HepG2 (cell line): ENCODE measurements around the gene HHIPL1. TPM values are rescaled to one million over a fixed set of nuclear protein-coding genes. Genes with fewer than 3 reads are reported as not detected.

Source experiments
- ATAC-seq: fragments of 200-7000 bp; cut with Tn5 transposase; 3 replicates; pipeline ENCODE4 v1.9.1; 2020; ENCODE audit warnings: mild to moderate bottlenecking, moderate library complexity
- BruUV-seq: library from RNA; stranded (reverse); fragments of 400-500 nt; replicated peaks from 2 replicates; lab custom pipeline; 2021; lab: Mats Ljungman, UMichigan
- CTCF ChIA-PET: fragments of 300-600 bp; formaldehyde crosslinking; extraction: SDS; loops from one replicate; lab custom pipeline; 2021; ENCODE audit warnings: low total read pairs, inconsistent platforms, low intra/inter-chr PET ratio; lab: Yijun Ruan, JAX
- POLR2A ChIA-PET: fragments of 350-600 bp; sonication (Branson Sonifier 250); formaldehyde crosslinking; loops from one replicate; lab custom pipeline; 2020; ENCODE audit warnings: antibody characterized with exemption, inconsistent platforms; lab: Yijun Ruan, JAX
- DNase-seq: peaks from one replicate; pipeline ENCODE4 v3.0.0-alpha.2; 2015; ENCODE audit warnings: low spot score
- FAIRE-seq: peaks from 3 replicates; lab custom pipeline; 2011; peaks lifted over from hg19 to GRCh38; lab: Jason Lieb, UNC
- H2AFZ ChIP-seq: one replicate; pipeline ENCODE4 v1.6.1; 2011; ENCODE audit warnings: low read length, inconsistent platforms
- H3K27ac ChIP-seq: fragments of 300-600 bp; 3 replicates; pipeline ENCODE4 v1.8.0; 2011; ENCODE audit warnings: mixed run types, mild to moderate bottlenecking, mixed read lengths, low read length, inconsistent platforms; ENCODE audit not compliant: insufficient read depth; ENCODE audit errors: extremely low read length
- H3K27me3 ChIP-seq, 2 experiments: fragments of 200-600 bp in 1 of 2; 2 replicates in 1 of 2; 3 replicates in 1 of 2; pipeline versions ENCODE4 v1.6.0 to v1.8.0; 2011; ENCODE audit warnings: low read length in 2 of 2, mild to moderate bottlenecking in 2 of 2, moderate library complexity in 2 of 2, inconsistent platforms in 1 of 2; ENCODE audit not compliant: insufficient read depth in 2 of 2, control insufficient read depth in 1 of 2
- H3K36me3 ChIP-seq, 2 experiments: fragments of 200-600 bp in 1 of 2; replicated peaks in 1 of 2; 2 replicates in 1 of 2; 3 replicates in 1 of 2; pipeline versions ENCODE4 v1.5.1 to v1.8.0; 2011; ENCODE audit warnings: low read length in 2 of 2, inconsistent platforms in 1 of 2; ENCODE audit not compliant: insufficient read depth in 2 of 2, control insufficient read depth in 1 of 2
- H3K4me1 ChIP-seq: 2 replicates; pipeline ENCODE4 v1.5.1; 2012; ENCODE audit warnings: low read length, inconsistent platforms; ENCODE audit not compliant: insufficient read depth
- H3K4me2 ChIP-seq: 2 replicates; pipeline ENCODE4 v1.6.0; 2011; ENCODE audit warnings: low read depth, low read length, inconsistent platforms
- H3K4me3 ChIP-seq, 3 experiments: fragments of 200-600 bp in 1 of 3; sonication (generic), shearing (Covaris generic) in 1 of 3; replicated peaks in 1 of 3; 2 replicates each; pipeline ENCODE4 v1.5.1; 2011 to 2016; ENCODE audit warnings: low read length in 3 of 3, inconsistent platforms in 2 of 3, low read depth in 2 of 3, mild to moderate bottlenecking in 2 of 3, control low read depth in 1 of 3, mixed read lengths in 1 of 3; ENCODE audit not compliant: insufficient read depth in 1 of 3
- H3K79me2 ChIP-seq: one replicate; pipeline ENCODE4 v1.6.1; 2011; ENCODE audit warnings: low read length, inconsistent platforms; ENCODE audit not compliant: insufficient read depth
- H3K9ac ChIP-seq: 2 replicates; pipeline ENCODE4 v1.6.0; 2011; ENCODE audit warnings: mild to moderate bottlenecking, low read depth, low read length, inconsistent platforms; ENCODE audit not compliant: insufficient read depth
- H3K9me3 ChIP-seq: 2 replicates; pipeline ENCODE4 v1.5.1; 2012; ENCODE audit warnings: mild to moderate bottlenecking, low read length
- H4K20me1 ChIP-seq: 2 replicates; pipeline ENCODE4 v1.6.0; 2011; ENCODE audit warnings: inconsistent platforms, mild to moderate bottlenecking, low read length, moderate library complexity; ENCODE audit not compliant: insufficient read depth
- FOXK2 ChIP-seq: fragments of 450-650 bp; IDR thresholded peaks from 2 replicates; pipeline ENCODE4 v1.6.1; 2016
- ZFP41 ChIP-seq: sonication (generic); formaldehyde crosslinking; IDR thresholded peaks from 2 replicates; pipeline ENCODE4 v1.4.0; 2020; ENCODE audit warnings: mild to moderate bottlenecking, missing genetic modification reagents, borderline replicate concordance
- ZNF207 ChIP-seq: fragments of 450-650 bp; IDR thresholded peaks from 2 replicates; pipeline ENCODE4 v1.6.1; 2016; ENCODE audit warnings: antibody characterized with exemption, borderline replicate concordance
- ZNF296 ChIP-seq: sonication (generic); formaldehyde crosslinking; conservative IDR thresholded peaks from 2 replicates; pipeline ENCODE4 v1.5.0; 2020; ENCODE audit warnings: mild to moderate bottlenecking, missing genetic modification reagents
- ZNF790 ChIP-seq: sonication (generic); formaldehyde crosslinking; IDR thresholded peaks from 2 replicates; pipeline ENCODE4 v1.8.0; 2022; ENCODE audit warnings: missing genetic modification reagents, mild to moderate bottlenecking, borderline replicate concordance
- WGBS: methylation state at CpG from one replicate; pipeline ENCODE4 v1.1.6; 2017; ENCODE audit warnings: low lambda C conversion rate; 5-methylcytosine and 5-hydroxymethylcytosine counted together
- in situ Hi-C: cut with HindIII; loops from 2 replicates; pipeline ENCODE4 v1.10.0; 2017; ENCODE audit warnings: low pct_unique_long_range_greater_than_20kb; ENCODE audit not compliant: extremely low pct_ligation_motif_present
- intact Hi-C: fragments of 100-400 bp; cut with micrococcal nuclease; formaldehyde crosslinking; loops from one replicate; pipeline ENCODE4 v1.10.0; 2022; ENCODE audit not compliant: unreplicated experiment
- polyA plus RNA-seq, 8 experiments: library from polyadenylated mRNA; depleted of rRNA in 3 of 8; stranded (reverse) in 7 of 8; unstranded in 1 of 8; fragments of >200 nt; fragmentation: Illumina TruSeq in 4 of 8; extraction: Trizol in 4 of 8; gene quantifications; 2 replicates each; pipeline versions ENCODE4 v1.2.1 to v1.2.3, GENCODE V29; 2011 to 2016; ENCODE audit warnings: low read depth in 4 of 8, missing spikeins in 1 of 8, mixed read lengths in 1 of 8; ENCODE audit not compliant: insufficient read depth in 1 of 8
- total RNA-seq, 5 experiments: library from RNA; depleted of rRNA; stranded (reverse); fragments of >200 nt; fragmentation: Illumina TruSeq; extraction: Trizol; gene quantifications; 2 replicates each; pipeline ENCODE4 v1.2.3, GENCODE V29; 2016; ENCODE audit warnings: low read depth in 1 of 5
- TF ChIP-seq, protein P1 (sequence below): sonication (generic); formaldehyde crosslinking; IDR thresholded peaks from 2 replicates; pipeline ENCODE4 v1.4.0; 2020; ENCODE audit warnings: missing genetic modification reagents
- TF ChIP-seq, protein P2 (sequence below): sonication (generic); formaldehyde crosslinking; conservative IDR thresholded peaks from 2 replicates; pipeline ENCODE4 v1.4.0; 2020; ENCODE audit warnings: missing genetic modification reagents

The HHIPL1 gene
- total and polyA plus RNA-seq, 2 of the 13 experiments (the other 11 are each of a cell fraction or from before 2014, with no cell fraction given): not detected

DNA sequence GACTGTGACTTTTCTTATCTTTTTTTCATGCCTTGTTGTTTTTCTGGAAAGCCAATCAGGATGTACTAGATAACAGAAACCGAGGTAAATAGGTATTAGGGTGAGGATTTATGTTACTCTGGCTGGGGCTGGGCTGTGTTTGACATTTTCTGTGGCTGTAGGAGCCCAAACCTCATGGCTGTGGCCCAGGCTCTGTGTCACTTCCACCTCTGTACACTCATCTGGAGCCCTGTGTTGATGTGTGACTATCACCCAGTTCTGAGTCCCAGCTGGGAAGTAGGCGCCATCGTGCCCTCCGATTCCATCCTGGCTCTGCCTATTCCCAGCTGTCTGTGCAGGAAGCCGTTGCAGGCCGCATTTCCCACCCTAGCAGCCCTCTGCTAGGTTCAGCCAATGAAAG is 1.6 kb upstream of the HHIPL1 start:
- Histone ChIP-seq H3K27ac (no peak overlapping the region), H3K36me3 (no peaks in the 10 kb centered on the region), H3K27me3 (peaks cover 2% of the 10 kb centered on the region in 2 experiments; a peak in 2 of 5 replicates), H4K20me1 (no peaks in the 10 kb centered on the region), H3K4me1 (no peaks in the 10 kb centered on the region), H3K9me3 (no peaks in the 10 kb centered on the region), H2AFZ (no peak overlapping the region), H3K79me2 (no peaks in the 10 kb centered on the region), H3K4me3 (no peak overlapping the region), H3K9ac (no peak overlapping the region), H3K4me2 (no peak overlapping the region)
- ATAC-seq: no peak; the same call in 2 of the 3 replicates
- WGBS: 62% methylated on average over 6 of the region's 6 CpGs
- ChIA-PET CTCF (no interaction called here), POLR2A (no interaction called here)
- BruUV-seq: no TSS peak
- in situ Hi-C loops (no loop called here), intact Hi-C loops (no loop called here)
- FAIRE-seq: no peak
- no peak for TF ChIP-seq ZNF790 (CRISPR knock-in tag)
- TF ChIP-seq FOXK2: no peak
- TF ChIP-seq ZFP41 (CRISPR knock-in tag): no peak
- TF ChIP-seq, protein P1, sequence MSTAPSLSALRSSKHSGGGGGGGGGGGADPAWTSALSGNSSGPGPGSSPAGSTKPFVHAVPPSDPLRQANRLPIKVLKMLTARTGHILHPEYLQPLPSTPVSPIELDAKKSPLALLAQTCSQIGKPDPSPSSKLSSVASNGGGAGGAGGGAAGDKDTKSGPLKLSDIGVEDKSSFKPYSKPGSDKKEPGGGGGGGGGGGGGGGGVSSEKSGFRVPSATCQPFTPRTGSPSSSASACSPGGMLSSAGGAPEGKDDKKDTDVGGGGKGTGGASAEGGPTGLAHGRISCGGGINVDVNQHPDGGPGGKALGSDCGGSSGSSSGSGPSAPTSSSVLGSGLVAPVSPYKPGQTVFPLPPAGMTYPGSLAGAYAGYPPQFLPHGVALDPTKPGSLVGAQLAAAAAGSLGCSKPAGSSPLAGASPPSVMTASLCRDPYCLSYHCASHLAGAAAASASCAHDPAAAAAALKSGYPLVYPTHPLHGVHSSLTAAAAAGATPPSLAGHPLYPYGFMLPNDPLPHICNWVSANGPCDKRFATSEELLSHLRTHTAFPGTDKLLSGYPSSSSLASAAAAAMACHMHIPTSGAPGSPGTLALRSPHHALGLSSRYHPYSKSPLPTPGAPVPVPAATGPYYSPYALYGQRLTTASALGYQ: no peak
- TF ChIP-seq ZNF207: no peak
- TF ChIP-seq ZNF296: no peak
- TF ChIP-seq, protein P2, sequence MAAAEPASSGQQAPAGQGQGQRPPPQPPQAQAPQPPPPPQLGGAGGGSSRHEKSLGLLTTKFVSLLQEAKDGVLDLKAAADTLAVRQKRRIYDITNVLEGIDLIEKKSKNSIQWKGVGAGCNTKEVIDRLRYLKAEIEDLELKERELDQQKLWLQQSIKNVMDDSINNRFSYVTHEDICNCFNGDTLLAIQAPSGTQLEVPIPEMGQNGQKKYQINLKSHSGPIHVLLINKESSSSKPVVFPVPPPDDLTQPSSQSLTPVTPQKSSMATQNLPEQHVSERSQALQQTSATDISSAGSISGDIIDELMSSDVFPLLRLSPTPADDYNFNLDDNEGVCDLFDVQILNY (CRISPR knock-in tag): no peak
- no peak for DNase-seq
